Skeletal muscle cell (primary cell): ENCODE data around the gene MSI2.

Source experiments
- DNase-seq: peaks from one replicate; pipeline ENCODE4 v3.0.0-alpha.2; 2010; ENCODE audit warnings: low read depth
- H3K4me3 ChIP-seq: 2 replicates; pipeline ENCODE4 v1.5.1; 2011; ENCODE audit warnings: low read depth, mild to moderate bottlenecking, control low read depth, low read length, moderate library complexity

MSI2 gene

GRCh38 chr17:57535249-57535966, 279.1 kb downstream of the MSI2 start:
- H3K4me3 ChIP-seq: no peak overlapping the region
- no peak for DNase-seq

DNA sequence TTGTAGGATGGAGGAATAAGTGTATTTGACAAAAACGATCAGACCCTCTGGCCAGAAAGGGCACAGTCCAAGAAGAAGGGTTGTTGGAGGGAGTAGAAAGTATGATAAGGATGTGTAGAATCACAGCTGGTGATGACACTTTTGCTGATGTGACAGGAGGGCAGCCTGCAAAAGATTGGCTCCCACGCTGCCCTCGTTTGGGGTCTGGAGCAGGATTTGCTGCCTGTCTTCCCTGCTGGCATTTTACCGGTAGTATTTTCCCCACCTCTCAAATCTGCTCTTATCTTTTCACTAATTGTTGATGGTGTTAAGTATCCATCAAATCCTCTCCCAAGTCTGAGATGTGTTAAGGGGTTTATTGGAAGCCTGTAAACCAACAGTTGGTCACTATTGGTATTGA, 280.0 kb downstream of the MSI2 start:
- no peak for DNase-seq
- no peak overlapping the region for H3K4me3 ChIP-seq

DNA sequence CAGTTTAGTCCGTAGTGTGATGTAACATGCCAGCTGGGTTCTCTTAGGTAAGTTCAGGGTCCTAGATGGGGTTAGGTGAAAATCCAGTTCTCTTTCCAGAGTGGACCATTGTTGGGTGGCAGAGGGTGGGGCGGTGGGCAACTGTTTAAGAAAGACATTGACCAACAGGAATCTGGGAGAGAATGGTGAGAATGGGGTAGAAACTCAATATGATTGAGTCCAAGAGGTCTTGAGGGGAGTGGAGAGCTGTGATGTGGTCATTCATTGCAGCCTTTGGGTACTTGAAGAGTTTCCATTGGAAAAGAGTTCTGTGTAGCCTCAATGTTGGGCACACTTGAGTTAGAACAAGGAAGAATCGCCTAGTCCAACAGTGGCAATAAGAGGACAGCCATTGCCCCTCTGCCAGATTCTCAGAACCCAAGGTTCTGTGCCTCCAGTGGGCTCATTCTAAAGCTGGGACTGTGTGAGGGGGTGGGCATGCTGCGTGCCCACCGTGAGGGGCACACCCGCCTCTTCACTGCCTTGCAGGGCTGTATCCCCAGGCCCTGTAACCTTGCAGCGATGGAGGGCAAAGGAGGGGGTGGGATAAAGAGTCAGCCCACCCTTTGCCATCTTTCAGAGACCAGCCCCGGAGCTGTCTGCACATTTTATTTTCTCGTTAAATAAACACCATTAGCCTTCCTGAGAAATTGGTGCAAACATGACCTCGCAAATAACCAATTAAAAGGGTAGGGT, 280.6 kb downstream of the MSI2 start:
- H3K4me3 ChIP-seq: no peak overlapping the region
- no peak for DNase-seq

DNA sequence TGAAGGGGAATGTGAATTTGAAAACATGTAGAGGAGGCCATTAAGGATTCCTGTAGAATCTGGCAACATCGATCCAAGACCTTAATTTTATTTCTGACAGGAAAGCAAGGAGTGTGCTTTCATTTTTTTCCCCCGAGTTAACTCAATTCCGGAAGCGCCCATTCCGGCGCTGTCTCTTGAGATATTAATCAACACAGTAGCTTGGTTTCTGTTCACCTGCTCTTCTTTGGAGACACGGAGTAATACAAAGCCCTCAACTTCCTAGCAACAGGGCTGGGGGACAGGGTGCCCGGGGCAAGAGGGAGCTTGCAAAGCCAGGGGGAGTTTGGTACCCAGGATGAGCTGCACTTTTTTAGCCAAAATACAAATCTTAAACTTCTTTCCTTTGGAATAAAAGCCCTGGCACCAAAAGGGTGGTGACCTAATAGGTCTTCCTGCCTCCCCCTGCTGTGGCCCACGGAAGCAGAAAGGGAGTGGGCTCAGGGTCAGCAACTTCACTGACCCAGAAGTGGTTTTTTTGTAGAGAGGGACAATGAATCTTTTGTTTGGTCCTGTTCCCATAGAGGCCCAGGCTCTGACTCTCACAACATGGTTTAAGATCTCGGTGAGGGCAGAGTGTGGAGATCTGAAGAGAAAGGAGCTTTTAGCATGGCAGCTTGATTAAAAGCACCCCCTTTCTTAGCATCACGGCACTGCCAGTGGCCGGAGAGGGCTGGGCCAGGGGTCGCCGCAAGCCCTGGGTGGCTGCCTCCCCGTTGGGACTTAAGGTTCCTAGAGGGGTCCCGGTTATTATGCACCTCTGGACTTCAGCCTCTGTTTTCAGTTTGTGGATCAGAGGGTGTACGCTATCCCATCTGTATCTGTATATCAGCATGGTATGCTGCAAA, 281.4 kb downstream of the MSI2 start:
- DNase-seq: no peak
- no peak overlapping the region for H3K4me3 ChIP-seq

GRCh38 chr17:57538736-57539456, 282.6 kb downstream of the MSI2 start:
- no peak overlapping the region for H3K4me3 ChIP-seq
- no peak for DNase-seq

GRCh38 chr17:57539529-57540301, 283.4 kb downstream of the MSI2 start:
- DNase-seq: no peak
- no peak overlapping the region for H3K4me3 ChIP-seq

DNA sequence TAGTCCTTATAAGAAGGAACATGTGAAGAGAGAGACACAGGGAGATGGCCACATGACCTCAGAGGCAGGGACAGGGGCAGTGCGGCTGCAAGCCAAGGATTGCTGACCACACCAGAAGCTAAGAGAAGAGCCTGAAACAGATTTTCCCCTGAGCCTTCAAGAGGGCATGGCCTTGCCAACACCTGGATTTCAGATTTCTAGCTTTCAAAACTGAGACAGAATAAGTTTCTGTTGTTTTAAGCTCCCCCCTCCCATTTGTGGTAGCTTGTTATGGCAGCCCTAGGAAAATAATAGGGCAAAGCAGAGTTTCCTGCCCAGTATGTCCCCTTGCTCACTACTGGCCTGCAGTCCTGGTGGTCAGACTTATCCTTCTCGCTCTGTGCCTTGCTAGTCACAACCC, 284.3 kb downstream of the MSI2 start:
- DNase-seq: no peak
- H3K4me3 ChIP-seq: no peak overlapping the region

DNA sequence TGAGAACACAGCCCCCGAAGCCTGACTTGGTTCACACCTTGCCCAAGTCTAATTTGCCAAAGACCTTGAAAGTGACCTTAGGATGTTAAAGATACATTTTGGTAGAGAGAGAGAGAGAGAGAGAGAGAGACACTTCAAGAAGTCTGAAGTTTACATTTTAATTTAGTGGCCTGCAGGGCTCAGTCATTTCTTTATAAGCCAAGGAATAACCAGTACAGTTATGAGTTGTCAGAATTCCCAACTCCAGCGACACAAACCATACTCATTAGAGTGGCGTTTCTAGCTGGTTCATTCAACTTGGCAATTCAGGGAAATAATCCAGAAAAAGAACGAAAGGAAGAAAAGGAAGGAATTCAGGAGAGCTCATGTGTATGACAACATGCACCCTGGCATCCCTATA, 284.7 kb downstream of the MSI2 start:
- no peak overlapping the region for H3K4me3 ChIP-seq
- no peak for DNase-seq

GRCh38 chr17:57541472-57542394, 285.4 kb downstream of the MSI2 start:
- no peak overlapping the region for H3K4me3 ChIP-seq
- no peak for DNase-seq

- DNase-seq: no peak
- H3K4me3 ChIP-seq: no peak overlapping the region
These were observed 286.2 kb downstream of the MSI2 start for GRCh38 chr17:57542510-57542909.

DNA sequence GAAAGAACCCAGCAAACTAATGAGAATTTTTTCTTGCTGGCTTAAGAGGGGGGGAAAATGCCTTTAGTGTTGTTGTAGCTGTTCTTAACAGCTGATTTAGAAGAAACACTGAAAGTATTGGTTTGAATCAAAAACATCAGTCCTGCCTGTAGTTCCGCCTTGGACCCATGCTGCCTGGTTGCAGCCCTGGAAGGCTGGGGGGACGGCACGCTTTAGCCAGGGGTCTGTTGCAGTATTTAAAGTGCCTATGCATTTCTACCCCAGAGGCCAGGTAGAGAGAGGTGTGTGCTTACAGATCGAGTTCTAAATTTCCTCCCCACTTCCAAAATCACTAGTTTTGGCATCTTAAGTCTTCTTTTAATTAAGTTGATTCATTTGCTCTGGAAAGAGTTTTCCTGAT, 286.9 kb downstream of the MSI2 start:
- DNase-seq: no peak
- H3K4me3 ChIP-seq: no peak overlapping the region

DNA sequence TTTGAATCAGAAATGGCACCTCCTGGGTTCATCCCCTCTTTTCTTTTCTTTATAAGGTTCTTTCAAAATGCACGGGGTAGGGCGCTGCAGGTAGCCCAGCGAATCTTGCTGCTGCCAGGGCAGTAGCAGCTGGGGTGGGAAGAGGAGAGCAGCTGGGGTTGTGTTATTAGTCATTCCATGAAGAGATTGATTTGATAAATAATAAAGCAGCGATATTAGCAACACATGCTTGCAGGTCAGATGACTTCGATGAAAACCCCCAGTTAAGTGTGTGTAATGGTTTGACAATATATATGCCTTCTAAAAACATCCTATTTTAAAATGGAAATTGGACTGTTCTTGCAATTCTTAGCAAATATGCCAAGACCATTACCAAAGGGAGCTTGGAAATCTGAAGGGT, 288.1 kb downstream of the MSI2 start:
- no peak for DNase-seq
- H3K4me3 ChIP-seq: no peak overlapping the region

GRCh38 chr17:57544834-57545463, 288.6 kb downstream of the MSI2 start:
- no peak for DNase-seq
- H3K4me3 ChIP-seq: no peak overlapping the region

DNA sequence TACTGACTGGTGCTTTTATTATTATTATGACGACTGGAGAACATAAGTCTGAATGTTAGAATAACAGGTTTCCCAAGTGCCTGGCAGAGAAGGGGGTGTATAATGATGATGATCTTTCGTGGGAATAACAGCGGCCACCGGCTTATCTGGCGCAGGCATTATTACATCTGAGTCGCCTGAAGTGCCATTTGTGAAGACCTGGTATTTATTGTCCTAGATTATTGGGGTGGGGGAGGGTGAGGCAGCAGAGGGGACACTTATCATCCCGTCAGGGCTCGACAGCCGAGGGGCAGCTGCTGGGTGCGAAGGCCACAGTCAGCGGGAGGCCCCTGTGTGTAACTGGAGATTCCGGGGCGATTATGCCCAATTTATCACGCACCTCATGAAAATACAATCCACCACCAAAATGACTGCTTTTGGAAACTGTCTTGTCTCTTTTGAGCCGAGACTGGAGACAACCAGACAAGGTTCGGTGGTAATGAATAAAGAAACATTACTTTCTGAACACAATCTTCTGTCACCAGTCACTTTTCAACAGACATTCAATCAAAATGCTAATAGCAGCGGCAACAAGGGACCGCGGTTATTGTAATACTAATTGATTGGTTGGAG, 289.5 kb downstream of the MSI2 start:
- H3K4me3 ChIP-seq: no peak overlapping the region
- no peak for DNase-seq

- no peak overlapping the region for H3K4me3 ChIP-seq
- no peak for DNase-seq
These were observed 292.4 kb downstream of the MSI2 start for GRCh38 chr17:57548421-57549410.

DNA sequence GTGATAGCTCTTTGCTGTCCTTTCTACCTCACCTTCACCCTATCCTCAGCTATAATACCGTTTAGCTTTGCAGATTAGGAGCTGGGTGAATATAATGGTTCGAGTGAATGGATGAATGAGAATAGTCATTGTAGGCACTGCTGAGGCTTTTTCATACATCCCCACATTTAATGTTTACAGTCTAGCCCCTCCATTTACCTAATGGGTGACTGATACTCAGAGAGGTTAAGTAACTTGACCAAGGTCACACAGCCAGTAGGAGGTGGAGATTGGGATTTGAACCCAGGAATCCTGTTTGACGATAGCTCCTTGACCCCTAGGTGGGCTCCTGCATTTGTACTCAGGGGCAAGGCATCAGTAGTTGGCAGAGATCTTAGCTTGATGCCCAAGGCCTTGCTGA, 293.1 kb downstream of the MSI2 start:
- H3K4me3 ChIP-seq: no peak overlapping the region
- DNase-seq: no peak
